ENCODE measurements around the gene IPO9. TPM values are rescaled to one million over a fixed set of nuclear protein-coding genes. Genes with fewer than 3 reads are reported as not detected.

The IPO9 gene
- polyA plus RNA-seq, 5 donors: 71.0 to 98.4 (median 92.2) TPM

Other genes starting within 250 kb of the IPO9 start
- 10 to 100 TPM; 14.7 to 25.6 (median 18.5) TPM for gene SHISA4, start 59.7 kb downstream of the IPO9 start, polyA plus RNA-seq (ENCODE audit: insufficient read depth in 1 of 5, insufficient read length in 5 of 5, low replicate concordance in 1 of 5)
- gene LMOD1, start 117.4 kb downstream of the IPO9 start, polyA plus RNA-seq (ENCODE audit: insufficient read depth in 1 of 5, insufficient read length in 5 of 5, low replicate concordance in 1 of 5): 1 to 10 TPM; 3.5 to 8.2 (median 5.1) TPM
- gene TIMM17A, start 126.3 kb downstream of the IPO9 start, polyA plus RNA-seq (ENCODE audit: insufficient read depth in 1 of 5, insufficient read length in 5 of 5, low replicate concordance in 1 of 5): 10 to 100 TPM; 46.5 to 54.9 (median 51.1) TPM
- gene RNPEP, start 153.5 kb downstream of the IPO9 start, polyA plus RNA-seq (ENCODE audit: insufficient read depth in 1 of 5, insufficient read length in 5 of 5, low replicate concordance in 1 of 5): 10 to 100 TPM; 54.7 to 66.3 (median 59.5) TPM
- gene ELF3, start 181.4 kb downstream of the IPO9 start, polyA plus RNA-seq (ENCODE audit: insufficient read depth in 1 of 5, insufficient read length in 5 of 5, low replicate concordance in 1 of 5): 10 to 100 TPM; 54.6 to 93.2 (median 63.4) TPM